ENCODE data around the gene FXYD3.

The FXYD3 gene

GRCh38 chr19:35162471-35163326, 47.1 kb downstream of the FXYD3 start:
- DNase-seq (ENCODE audit: low spot score) = no peak

GRCh38 chr19:35164418-35164817, 48.8 kb downstream of the FXYD3 start:
- no peak for DNase-seq (ENCODE audit: low spot score)

GRCh38 chr19:35165200-35166058, 49.8 kb downstream of the FXYD3 start:
- DNase-seq (ENCODE audit: low spot score) = no peak

- no peak for DNase-seq (ENCODE audit: low spot score)
Observed at GRCh38 chr19:35166100-35167063, 50.8 kb downstream of the FXYD3 start.

GRCh38 chr19:35167251-35168119, 51.9 kb downstream of the FXYD3 start:
- DNase-seq (ENCODE audit: low spot score) = no peak

GRCh38 chr19:35168196-35168595, 52.6 kb downstream of the FXYD3 start:
- DNase-seq (ENCODE audit: low spot score) = no peak

- DNase-seq (ENCODE audit: low spot score) = no peak
Observed at GRCh38 chr19:35169221-35169995, 53.8 kb downstream of the FXYD3 start.

- no peak for DNase-seq (ENCODE audit: low spot score)
Observed at GRCh38 chr19:35170359-35171061, 54.9 kb downstream of the FXYD3 start.

GRCh38 chr19:35171730-35172129, 56.1 kb downstream of the FXYD3 start:
- no peak for DNase-seq (ENCODE audit: low spot score)

Measured in GM03348 (cell line).